ENCODE results near the gene CFAP100.
A peak's percentile ranks its signal among the peaks of the same experiment; 100 is the strongest.

Gene CFAP100

DNA sequence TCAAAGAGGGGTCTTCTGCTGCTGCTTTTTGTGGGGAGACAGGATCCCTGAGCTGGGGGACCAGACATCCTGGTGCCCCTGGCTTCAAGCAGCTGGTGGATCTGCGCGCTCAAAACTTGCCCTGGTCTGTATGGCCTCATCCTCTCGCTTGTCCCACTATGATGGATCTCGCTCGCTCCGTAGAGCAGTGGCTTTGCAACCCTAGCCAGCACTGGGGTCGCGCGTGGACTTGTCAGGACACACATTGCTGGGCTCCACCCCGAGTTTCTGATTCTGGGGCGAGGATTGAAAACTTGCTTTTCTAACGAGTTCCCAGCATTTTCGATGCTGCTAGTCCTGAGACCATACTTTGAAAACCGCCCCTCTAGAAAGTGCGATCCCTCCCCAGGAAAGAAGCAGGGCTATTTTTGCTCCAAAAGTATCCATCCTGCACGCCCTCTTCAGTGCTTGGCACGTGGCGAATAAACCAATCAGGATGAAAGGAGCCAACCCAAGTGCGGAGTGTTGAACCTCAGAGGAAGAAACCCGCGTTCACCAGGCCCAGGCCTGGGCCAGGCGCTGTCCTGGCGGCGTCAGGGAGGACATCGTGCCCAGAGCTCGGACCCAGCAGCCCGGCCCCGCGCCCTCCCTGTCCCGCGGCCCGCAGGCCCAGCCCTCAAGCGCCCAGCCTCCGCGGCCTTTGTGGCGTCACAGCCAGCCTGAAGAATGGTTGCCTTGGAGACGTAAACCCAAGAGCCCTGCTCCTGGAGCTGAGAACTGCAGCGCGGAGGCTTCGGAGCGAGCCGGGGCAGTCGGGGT is at the start of gene CFAP100:
Gene CFAP100 (plus strand): TSS at position 731 of the 798 bp plus-strand sequence. CDS start 1,092 bp downstream, outside the sequence.
- DNase-seq = peak in 1 of 2 experiments; percentile 77

- no peak for DNase-seq
Measured at GRCh38 chr3:126345231-126345630, 49.5 kb upstream of the CFAP100 start.

- DNase-seq = no peak
Measured at GRCh38 chr3:126345641-126346460, 48.9 kb upstream of the CFAP100 start.

DNA sequence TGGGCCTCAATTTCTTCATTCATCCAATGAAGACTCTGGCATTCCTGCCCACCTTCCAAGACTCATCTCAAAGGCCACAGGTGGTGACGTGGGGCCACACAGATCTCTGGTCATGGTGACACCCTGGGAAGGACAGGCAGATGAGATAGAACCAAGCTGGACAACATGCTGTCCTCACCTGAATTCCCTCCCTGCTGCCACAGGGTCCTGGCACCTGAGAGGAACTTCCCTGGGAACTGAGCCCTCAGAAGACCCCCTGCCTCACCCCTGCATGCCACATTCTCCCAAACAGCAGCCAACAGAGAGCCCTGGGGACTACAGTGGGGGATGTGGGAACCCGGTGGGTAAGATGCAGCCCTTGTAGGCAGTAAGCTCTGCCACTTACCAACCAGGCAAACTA is 48.2 kb upstream of the CFAP100 start:
- DNase-seq = no peak

DNA sequence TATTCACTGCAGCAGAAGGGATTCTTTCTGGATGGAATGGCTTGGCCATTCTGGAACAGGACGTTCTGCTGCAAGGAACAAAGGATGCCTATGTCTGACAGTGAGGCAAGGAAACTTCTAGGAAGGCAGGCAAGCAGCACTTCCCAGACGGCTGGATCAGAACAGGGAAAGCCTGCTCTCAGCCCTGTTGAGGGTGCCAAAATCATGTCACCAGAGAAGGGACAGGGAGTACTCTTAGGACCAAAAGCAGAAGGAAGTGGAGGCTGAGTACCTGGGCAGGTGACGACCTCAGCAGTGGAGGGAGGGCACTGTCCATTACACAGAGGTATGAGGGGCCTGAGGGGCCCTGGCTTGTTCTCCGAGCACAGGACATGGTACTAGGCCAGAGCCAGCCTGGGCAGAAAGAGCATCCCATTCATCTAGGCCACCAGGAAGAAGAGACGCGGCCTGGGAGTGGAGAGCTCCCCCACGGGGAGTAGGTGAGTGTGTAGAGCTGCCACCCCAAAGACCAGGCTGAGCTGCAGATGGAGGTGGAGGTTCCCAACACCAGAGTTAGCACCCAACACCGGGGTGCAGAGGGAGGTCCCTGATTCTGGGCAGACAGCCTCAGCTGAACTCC is 47.1 kb upstream of the CFAP100 start:
- no peak for DNase-seq

GRCh38 chr3:126348308-126348920 is 46.3 kb upstream of the CFAP100 start:
- DNase-seq = no peak

DNA sequence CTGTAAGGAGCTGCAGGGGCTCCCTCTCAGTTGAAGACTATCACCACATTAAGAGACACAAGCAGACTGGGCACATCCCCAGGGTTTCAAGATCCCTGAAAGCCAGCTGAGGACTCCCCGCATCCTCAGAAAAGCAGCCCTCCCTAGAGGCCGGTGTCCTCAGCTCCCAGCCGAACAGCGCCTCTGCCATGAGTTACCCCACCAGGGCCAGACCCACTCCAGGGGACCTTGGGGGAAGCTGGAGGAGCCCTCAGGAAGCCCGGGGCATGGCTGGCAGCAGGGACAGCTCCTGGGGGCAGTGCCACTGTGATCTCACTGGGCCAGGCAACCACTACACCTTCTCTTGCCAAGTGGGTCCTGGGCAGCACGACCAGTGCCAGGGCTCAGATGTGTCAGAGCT is 45.6 kb upstream of the CFAP100 start:
- no peak for DNase-seq

DNA sequence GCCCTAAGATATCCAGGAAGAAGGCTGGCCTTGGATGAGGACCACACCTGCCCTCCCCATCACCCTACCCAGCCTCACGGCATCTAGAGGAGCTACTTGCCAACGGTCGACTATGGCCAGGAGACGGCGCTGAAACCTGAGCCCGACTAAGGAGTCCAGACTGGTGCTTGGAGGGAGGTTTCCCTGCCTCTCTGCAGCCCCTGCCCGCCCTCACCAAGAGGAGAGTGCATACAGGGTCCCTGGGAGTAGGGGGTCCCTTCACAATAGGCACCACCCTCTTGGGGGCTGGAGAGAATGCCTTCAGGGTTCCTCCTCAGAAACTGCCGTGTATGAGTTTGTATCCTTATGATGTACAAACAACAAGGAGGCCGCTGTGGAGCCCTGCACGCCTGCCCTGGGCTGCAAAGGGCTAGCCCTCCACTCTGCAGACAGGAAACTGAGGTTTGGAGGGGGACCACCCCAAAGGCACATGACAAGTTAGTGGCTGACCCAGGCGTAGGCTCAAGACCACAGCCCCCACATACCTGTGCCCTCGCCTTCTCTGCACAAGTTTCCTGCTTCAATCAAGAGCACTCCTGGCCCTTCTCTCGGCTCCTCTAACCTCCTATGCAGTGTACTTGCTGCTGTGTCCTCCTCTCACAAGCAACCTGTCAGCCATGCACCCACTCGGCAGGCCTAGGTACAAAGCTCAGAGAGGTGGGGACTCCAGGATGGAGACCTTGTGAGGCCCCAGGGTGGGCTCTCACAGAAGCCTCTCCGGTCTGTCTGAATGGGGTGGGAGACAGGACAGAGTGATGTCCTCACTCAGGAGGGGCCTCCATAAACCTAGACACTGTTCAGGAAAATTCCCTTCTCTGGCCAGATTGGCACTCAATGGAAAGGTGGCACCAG is 44.9 kb upstream of the CFAP100 start:
- no peak for DNase-seq

GRCh38 chr3:126350502-126351085 is 44.1 kb upstream of the CFAP100 start:
- no peak for DNase-seq

DNA sequence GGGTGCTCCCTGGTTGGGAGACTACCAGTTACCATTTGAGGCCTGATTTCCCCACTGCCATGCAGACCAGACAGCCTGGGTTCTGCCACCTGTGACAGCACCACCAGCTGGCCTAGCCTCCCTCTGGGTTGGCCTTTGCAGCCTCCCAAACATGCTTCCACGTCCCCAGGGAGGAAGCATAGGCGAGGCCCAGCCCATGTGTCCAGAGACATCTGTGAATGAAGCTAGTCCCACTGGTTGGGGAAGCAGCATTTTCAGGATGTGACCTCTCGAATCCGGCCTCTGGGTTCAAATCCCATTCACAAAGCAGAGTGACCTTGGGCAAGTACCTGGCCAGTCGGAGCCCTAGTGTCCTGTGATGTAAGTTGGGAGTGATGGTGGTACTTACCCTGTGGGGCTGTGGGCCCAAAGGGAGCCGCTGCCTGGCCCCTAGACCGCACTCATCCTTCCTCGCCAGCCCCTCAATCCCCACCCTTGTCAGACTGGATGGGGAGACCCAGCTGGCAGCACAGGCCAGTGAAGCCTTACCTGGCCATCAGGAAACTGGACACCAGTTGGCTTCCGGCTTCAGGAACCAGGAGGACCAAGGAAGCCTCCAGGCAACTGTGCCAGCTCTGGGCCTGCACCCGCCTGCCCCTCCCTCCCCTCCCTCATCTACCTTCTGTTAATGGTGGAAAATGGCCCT is 43.5 kb upstream of the CFAP100 start:
- no peak for DNase-seq

- DNase-seq = no peak
Measured at GRCh38 chr3:126351771-126352475, 42.8 kb upstream of the CFAP100 start.

- no peak for DNase-seq
Measured at GRCh38 chr3:126352476-126353454, 41.9 kb upstream of the CFAP100 start.

DNA sequence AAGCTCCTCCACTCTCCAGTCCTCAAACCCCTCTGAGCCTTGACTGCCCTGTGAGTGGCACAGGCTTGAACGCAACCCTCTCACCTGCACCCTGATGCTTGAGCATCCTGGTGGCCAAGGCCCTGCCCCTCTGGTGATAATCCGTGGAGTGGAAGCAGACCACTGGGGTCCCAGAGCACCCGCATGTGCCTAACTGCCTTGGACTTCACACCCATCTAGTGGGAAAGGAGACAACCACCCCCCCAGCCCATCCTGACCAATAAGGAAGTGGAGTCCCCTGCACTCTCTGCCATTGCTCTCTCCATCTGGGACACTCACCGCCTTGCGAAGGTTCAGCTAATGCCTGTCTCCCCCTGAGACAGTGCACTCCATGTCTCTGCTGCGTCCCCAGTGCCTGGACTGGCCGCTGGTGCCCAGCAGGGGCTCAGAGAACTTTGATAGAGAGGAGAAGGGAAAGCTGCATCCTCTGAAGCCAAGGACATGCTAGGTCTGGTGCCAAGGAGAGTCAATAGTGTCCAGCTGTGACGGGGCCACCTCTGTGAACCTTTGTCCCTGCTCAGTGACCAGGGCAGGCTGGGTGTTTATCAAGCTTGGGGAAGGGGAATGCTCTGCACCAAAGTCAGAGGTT is 40.9 kb upstream of the CFAP100 start:
- no peak for DNase-seq

DNA sequence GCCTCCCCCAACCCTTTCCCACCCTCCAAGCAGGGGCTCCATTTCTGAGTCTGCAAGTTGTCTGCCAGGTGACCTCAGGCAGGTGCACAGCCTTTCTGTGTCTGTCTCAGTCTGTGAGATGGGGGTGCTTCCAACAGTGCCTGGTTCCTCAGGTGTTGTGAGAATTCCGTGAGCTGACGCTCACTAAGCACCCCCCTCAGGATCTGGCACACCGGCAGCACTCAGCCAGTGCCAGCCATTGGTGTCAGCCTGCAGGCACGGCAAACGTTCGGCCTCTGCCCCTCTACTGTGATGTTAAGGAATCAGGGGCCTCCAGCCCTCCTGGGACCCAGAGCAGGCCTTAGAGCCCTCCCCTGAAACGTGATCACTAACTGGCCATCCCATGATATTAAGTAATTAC is 39.9 kb upstream of the CFAP100 start:
- DNase-seq = no peak

GRCh38 chr3:126355251-126355650 is 39.5 kb upstream of the CFAP100 start:
- DNase-seq = peak; percentile 37 to 70

- peak; percentile 75 to 88 for DNase-seq
Measured at GRCh38 chr3:126355777-126356372, 38.8 kb upstream of the CFAP100 start.

DNA sequence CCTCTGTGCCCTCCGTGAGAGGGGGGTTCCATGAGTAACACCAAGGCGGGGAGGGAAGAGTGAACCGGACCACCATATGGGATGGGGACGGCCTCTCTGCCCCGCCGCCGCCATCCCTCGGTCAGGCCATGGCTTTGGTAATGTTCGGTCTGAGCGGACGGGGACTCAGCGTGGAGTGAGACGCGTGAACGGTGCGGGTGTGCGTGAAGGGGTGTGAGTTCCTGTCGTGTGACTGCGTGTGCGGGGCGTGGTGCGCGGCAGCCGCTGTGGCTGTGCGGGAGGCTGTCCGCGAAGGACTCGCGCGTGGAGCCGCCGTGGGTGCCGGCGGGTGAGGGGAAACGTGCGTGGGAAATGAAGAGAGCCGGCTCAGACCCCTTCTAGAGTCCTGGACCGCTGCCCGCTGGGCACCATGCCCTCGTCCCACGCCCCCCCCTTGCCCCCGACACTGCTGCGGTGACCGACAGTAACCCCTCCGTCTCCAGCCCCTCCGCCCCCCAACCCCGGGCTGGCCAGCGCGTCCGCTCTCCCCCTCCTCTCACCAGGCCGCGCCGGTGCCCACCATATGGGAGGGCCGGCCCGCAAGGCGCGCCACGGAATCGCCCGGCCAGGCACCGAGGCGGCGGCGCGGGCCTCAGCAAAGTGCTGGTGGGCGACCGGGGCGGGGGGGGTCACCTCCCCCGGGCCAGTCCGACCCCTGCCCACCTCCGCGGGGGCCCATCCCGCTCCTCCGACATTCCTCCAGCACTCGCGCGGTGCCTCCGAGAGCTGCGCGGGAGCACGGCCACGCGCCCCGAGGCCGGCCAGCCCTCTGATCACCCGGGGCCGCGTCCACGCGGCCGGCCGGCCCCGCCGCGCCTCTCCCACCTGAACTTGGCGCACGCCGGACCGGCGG is 38.1 kb upstream of the CFAP100 start:
- peak in 1 of 2 experiments; percentile 59 for DNase-seq

Data from NCI-H526 (cell line).